PC-9 (cell line): ENCODE measurements around the gene HDAC7. TPM values are rescaled to one million over a fixed set of nuclear protein-coding genes. Genes with fewer than 3 reads are reported as not detected.

ENCODE experiments used
- BruUV-seq: library from RNA; stranded (reverse); fragments of 400-500 nt; replicated peaks from 2 replicates; lab custom pipeline; 2021; lab: Mats Ljungman, UMichigan
- CTCF ChIA-PET: fragments of 300-600 bp; sonication (Branson Sonifier 250); formaldehyde crosslinking; loops from one replicate; lab custom pipeline; 2022; ENCODE audit warnings: antibody characterized with exemption; lab: Charles Lee
- POLR2A ChIA-PET: fragments of 300-600 bp; sonication (Branson Sonifier 250); formaldehyde crosslinking; loops from one replicate; lab custom pipeline; 2022; ENCODE audit warnings: antibody characterized with exemption; ENCODE audit not compliant: unreplicated experiment; lab: Charles Lee
- DNase-seq, 2 experiments: peaks; one replicate each; pipeline versions ENCODE4 v3.0.0 to v3.0.0-alpha.2; 2015 to 2022; ENCODE audit warnings: mixed read lengths in 1 of 2
- H2AFZ ChIP-seq: fragments of 200-600 bp; sonication (generic); 2 replicates; pipeline ENCODE4 v1.8.1; 2017; ENCODE audit warnings: antibody characterized with exemption
- H3F3A ChIP-seq: fragments of 200-600 bp; sonication (generic); 2 replicates; pipeline ENCODE4 v1.8.1; 2017; ENCODE audit warnings: antibody characterized with exemption, mild to moderate bottlenecking, low read depth; ENCODE audit not compliant: insufficient read depth
- H3K27ac ChIP-seq: fragments of 200-600 bp; sonication (generic); 2 replicates; pipeline ENCODE4 v1.6.1; 2016; ENCODE audit warnings: mixed run types
- H3K27me3 ChIP-seq: fragments of 200-600 bp; sonication (generic); 2 replicates; pipeline ENCODE4 v1.6.1; 2016; ENCODE audit warnings: low read depth, mixed run types; ENCODE audit not compliant: insufficient read depth
- H3K36me3 ChIP-seq: fragments of 200-600 bp; sonication (generic); 2 replicates; pipeline ENCODE4 v1.6.1; 2016; ENCODE audit warnings: low read depth, mixed run types
- H3K4me1 ChIP-seq: fragments of 200-600 bp; sonication (generic); replicated peaks from 2 replicates; pipeline ENCODE4 v1.6.1; 2016; ENCODE audit warnings: mixed run types; ENCODE audit not compliant: insufficient read depth
- H3K4me2 ChIP-seq: fragments of 200-600 bp; sonication (generic); 2 replicates; pipeline ENCODE4 v1.6.1; 2017; ENCODE audit warnings: mixed run types
- H3K4me3 ChIP-seq: fragments of 200-600 bp; sonication (generic); 2 replicates; pipeline ENCODE4 v1.6.1; 2016; ENCODE audit warnings: mixed run types
- H3K79me2 ChIP-seq: fragments of 200-600 bp; sonication (generic); 2 replicates; pipeline ENCODE4 v1.6.1; 2017; ENCODE audit warnings: low read depth, mixed run types
- H3K9me2 ChIP-seq: fragments of 200-600 bp; sonication (generic); 2 replicates; pipeline ENCODE4 v1.8.1; 2017; ENCODE audit warnings: mild to moderate bottlenecking; ENCODE audit not compliant: insufficient read depth
- H3K9me3 ChIP-seq: fragments of 200-600 bp; sonication (generic); 2 replicates; pipeline ENCODE4 v1.8.1; 2016; ENCODE audit warnings: low read depth; ENCODE audit not compliant: insufficient read depth
- H4K20me1 ChIP-seq: fragments of 200-600 bp; sonication (generic); 2 replicates; pipeline ENCODE4 v1.8.1; 2017; ENCODE audit not compliant: insufficient read depth
- CTCF ChIP-seq: fragments of 200-600 bp; sonication (generic); conservative IDR thresholded peaks from 2 replicates; pipeline ENCODE4 v1.6.1; 2017; ENCODE audit warnings: mixed run types, antibody characterized with exemption, mild to moderate bottlenecking, moderate library complexity
- EZH2 ChIP-seq: fragments of 200-600 bp; sonication (generic); IDR thresholded peaks from 2 replicates; pipeline ENCODE4 v1.8.0; 2017; ENCODE audit warnings: antibody characterized with exemption, low read depth
- intact Hi-C: fragments of 100-400 bp; cut with micrococcal nuclease; formaldehyde crosslinking; loops from one replicate; pipeline ENCODE4 v1.10.0; 2022; ENCODE audit not compliant: unreplicated experiment
- total RNA-seq: library from RNA; stranded (reverse); gene quantifications from 2 replicates; pipeline ENCODE4 v1.2.3, GENCODE V29; 2021

HDAC7 gene
- total RNA-seq, 1 experiment from 2014 or later: 106 TPM

DNA sequence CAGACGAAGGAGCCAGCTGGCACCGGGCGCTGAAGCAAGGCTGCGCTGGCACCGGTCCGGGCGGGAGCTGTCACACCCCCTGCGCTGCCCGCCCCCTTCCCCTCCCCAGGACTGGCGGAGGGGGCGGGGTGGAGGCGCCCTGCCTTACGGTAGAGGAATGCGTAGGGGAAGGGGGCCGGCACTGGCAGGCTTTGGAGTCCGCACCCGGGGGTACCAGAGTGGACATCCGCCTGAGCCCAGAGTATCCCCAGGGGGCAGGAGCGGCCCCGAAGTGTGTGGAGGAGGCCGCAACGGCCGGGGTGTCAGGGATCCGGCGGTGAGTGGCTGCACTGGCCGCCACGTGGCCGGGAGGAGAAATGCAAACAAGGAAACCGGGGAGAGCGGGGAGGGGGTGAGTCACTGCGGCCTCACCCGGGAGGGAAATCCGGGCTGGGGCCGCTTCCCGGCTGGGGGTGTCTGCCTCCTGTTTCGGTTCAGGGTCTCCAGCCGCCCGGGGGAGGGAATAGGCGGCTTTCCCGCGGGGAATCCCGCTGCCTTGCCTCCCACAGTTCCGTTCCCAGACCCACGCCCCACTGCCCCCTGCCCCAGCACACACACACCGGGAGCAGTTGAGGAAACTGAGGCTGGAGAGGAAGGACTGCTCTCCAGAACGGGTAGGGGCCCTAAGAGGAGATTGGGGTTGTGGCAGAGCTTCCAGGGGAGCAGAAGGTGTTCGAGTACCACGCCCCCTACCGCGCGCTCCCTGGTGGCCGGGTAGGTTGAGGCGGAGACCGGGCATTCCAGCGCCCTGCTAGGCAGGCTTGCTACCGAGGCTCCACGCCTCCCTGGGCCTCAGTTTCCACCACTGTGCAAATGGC, 60.6 kb downstream of the HDAC7 start, which contains the start of gene RAPGEF3:
TSS of gene RAPGEF3 (minus strand) at position 47 of the 857 bp plus-strand sequence. CDS start 324 bp downstream, outside the sequence.
- ChIA-PET POLR2A (interaction anchor here (0.7 kb wide), 2 partner anchors 23 to 1077 kb away, joined by 3 to 19 read pairs; no protein-coding TSS in a partner anchor), CTCF (interaction anchor here (1.1 to 1.2 kb wide), 4 partner anchors 11 to 147 kb away, joined by 3 to 16 read pairs (median 4); no protein-coding TSS in a partner anchor)

GRCh38 chr12:47758584-47758833, 61.2 kb downstream of the HDAC7 start:
- POLR2A ChIA-PET: interaction anchor here (0.7 kb wide), 2 partner anchors 23 to 1076 kb away, joined by 3 to 19 read pairs; no protein-coding TSS in a partner anchor
- Histone ChIP-seq H3K4me2 (peak overlapping the region; percentile 97), H2AFZ (peak overlapping the region; percentile 90), H3K79me2 (peaks cover 16% of the 10 kb centered on the region; the same call in 1 of the 2 replicates), H3F3A (peaks cover 21% of the 10 kb centered on the region), H3K9me2 (no peaks in the 10 kb centered on the region), H4K20me1 (no peaks in the 10 kb centered on the region), H3K27me3 (no peaks in the 10 kb centered on the region), H3K36me3 (no peaks in the 10 kb centered on the region), H3K4me1 (peaks cover 68% of the 10 kb centered on the region), H3K9me3 (no peaks in the 10 kb centered on the region), H3K27ac (no peak overlapping the region), H3K4me3 (peak overlapping the region; percentile 75)
- no peak for TF ChIP-seq EZH2
- no peak for TF ChIP-seq CTCF
- CTCF ChIA-PET: interaction anchor here (1.0 to 1.2 kb wide), 3 partner anchors 8 to 147 kb away, joined by 4 to 16 read pairs (median 5); no protein-coding TSS in a partner anchor
- intact Hi-C loops: no loop called here
- TSS peak; percentile 28 for BruUV-seq
- no peak for DNase-seq

More for the DNA sequence above, 60.6 kb downstream of the HDAC7 start, which contains the start of gene RAPGEF3:
- Histone ChIP-seq H4K20me1 (no peaks in the 10 kb centered on the region), H3K4me1 (peaks cover 68% of the 10 kb centered on the region), H3K4me2 (peak within 1 kb of the TSS; percentile 97), H3K9me3 (no peaks in the 10 kb centered on the region), H2AFZ (peak within 1 kb of the TSS; percentile 90), H3K27me3 (no peaks in the 10 kb centered on the region), H3K79me2 (peaks cover 16% of the 10 kb centered on the region; the same call in 1 of the 2 replicates), H3K27ac (peak within 1 kb of the TSS; percentile 66), H3K9me2 (no peaks in the 10 kb centered on the region), H3F3A (peaks cover 15% of the 10 kb centered on the region), H3K4me3 (peak within 1 kb of the TSS; percentile 75), H3K36me3 (no peaks in the 10 kb centered on the region)
- TF ChIP-seq CTCF: peak; percentile 59
- TF ChIP-seq EZH2: no peak
- peak; percentile 81 to 86 for DNase-seq
- TSS peak; percentile 35 for BruUV-seq
- intact Hi-C loops: no loop called here

GRCh38 chr12:47757840-47758583, 61.7 kb downstream of the HDAC7 start:
- Histone ChIP-seq H3K4me2 (peak overlapping the region; percentile 97), H3K79me2 (peaks cover 16% of the 10 kb centered on the region; the same call in 1 of the 2 replicates), H4K20me1 (no peaks in the 10 kb centered on the region), H2AFZ (peak overlapping the region; percentile 90; the same call in 1 of the 2 replicates), H3K4me1 (peaks cover 69% of the 10 kb centered on the region), H3K27ac (no peak overlapping the region), H3K36me3 (no peaks in the 10 kb centered on the region), H3K4me3 (peak overlapping the region; percentile 75), H3K9me3 (no peaks in the 10 kb centered on the region), H3K27me3 (no peaks in the 10 kb centered on the region), H3F3A (peaks cover 26% of the 10 kb centered on the region), H3K9me2 (no peaks in the 10 kb centered on the region)
- BruUV-seq: no TSS peak
- DNase-seq: no peak
- intact Hi-C loops: no loop called here
- TF ChIP-seq CTCF (no peak), EZH2 (no peak)
- ChIA-PET CTCF (interaction anchor here (1.0 to 1.2 kb wide), 3 partner anchors 9 to 148 kb away, joined by 4 to 16 read pairs (median 5); no protein-coding TSS in a partner anchor), POLR2A (interaction anchor here (0.6 to 0.7 kb wide), 3 partner anchors 55 to 1076 kb away, joined by 3 to 19 read pairs (median 4); no protein-coding TSS in a partner anchor)
